Measurements from ENCODE around the gene CRKL.
A peak's percentile ranks its signal among the peaks of the same experiment; 100 is the strongest.

The CRKL gene

DNA sequence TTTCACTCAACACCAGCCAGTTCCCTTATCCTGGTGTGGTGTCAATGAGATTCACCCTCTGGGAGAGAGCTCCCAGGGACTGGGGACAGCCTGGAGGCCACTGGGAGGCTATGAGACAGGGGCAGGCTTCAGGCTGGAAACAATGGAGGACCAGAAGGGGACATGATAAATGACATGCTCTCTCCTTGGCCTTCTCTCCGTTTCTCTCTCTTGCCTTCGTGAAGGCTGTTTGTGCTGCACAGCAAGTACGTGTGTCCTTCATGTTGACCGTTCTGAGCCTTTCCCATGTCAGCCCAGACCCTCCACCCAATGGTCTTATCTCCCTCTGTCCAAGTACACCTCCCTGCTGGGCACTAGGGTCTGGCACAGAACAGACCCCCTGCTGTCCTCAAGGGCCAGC is 63.3 kb downstream of the CRKL start:
- TF ChIP-seq CTCF (IDR thresholded peaks at IDR 0.05; ENCODE audit: low read depth, low read length, missing control alignments): no peak
- in situ Hi-C loops (cut with HindIII; ENCODE audit: low pct_ligation_motif_present, low sequenced_read_pairs): no loop called here
- DNase-seq: no peak
- no peak overlapping the region for H3K27ac ChIP-seq
- no peaks in the 10 kb centered on the region for H3K27me3 ChIP-seq (replicated peaks)
- H3K4me3 ChIP-seq (ENCODE audit: low read depth, low read length): no peak overlapping the region
- H3K36me3 ChIP-seq (replicated peaks): peaks cover 14% of the 10 kb centered on the region

- no peak for TF ChIP-seq CTCF (IDR thresholded peaks at IDR 0.05; ENCODE audit: low read depth, low read length, missing control alignments)
- H3K27me3 ChIP-seq (replicated peaks): no peaks in the 10 kb centered on the region
- in situ Hi-C loops (cut with HindIII; ENCODE audit: low pct_ligation_motif_present, low sequenced_read_pairs): no loop called here
- no peak for DNase-seq
- H3K36me3 ChIP-seq (replicated peaks): peaks cover 20% of the 10 kb centered on the region
- peak overlapping the region; percentile 94 for H3K27ac ChIP-seq
- H3K4me3 ChIP-seq (ENCODE audit: low read depth, low read length): peak overlapping the region; percentile 92
These were observed 63.9 kb downstream of the CRKL start for GRCh38 chr22:20980938-20981722.

- H3K36me3 ChIP-seq (replicated peaks): peaks cover 24% of the 10 kb centered on the region
- TF ChIP-seq CTCF (IDR thresholded peaks at IDR 0.05; ENCODE audit: low read depth, low read length, missing control alignments): peak; percentile 77
- peak; percentile 57 for DNase-seq
- in situ Hi-C loops (cut with HindIII; ENCODE audit: low pct_ligation_motif_present, low sequenced_read_pairs): no loop called here
- H3K4me3 ChIP-seq (ENCODE audit: low read depth, low read length): peak within 1 kb of the TSS; percentile 92
- peak within 1 kb of the TSS; percentile 94 for H3K27ac ChIP-seq
- no peaks in the 10 kb centered on the region for H3K27me3 ChIP-seq (replicated peaks)
These were observed 64.8 kb downstream of the CRKL start, which contains the start of gene LZTR1 for GRCh38 chr22:20981787-20982562. LZTR1 (plus strand) TSS chr22:20982297; CDS start chr22:20982372, 75 bp downstream.

DNA sequence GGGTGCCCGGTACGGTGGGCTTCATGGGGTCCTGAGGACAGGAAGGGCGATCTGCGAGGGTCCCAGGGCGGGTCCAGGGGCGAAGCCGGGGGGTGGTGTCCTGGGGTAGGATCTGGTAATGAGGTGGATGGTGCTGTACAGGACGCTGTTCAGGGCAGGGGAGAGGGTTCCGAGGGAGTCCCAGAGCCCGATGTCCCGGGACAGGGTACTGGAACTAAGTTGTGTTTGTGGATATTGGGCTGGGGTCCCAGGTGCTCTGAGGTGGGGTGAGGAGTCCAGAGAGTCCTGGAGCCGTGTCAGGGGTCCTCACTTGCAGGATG is 65.3 kb downstream of the CRKL start:
- H3K4me3 ChIP-seq (ENCODE audit: low read depth, low read length): peak overlapping the region; percentile 92
- no peak for TF ChIP-seq CTCF (IDR thresholded peaks at IDR 0.05; ENCODE audit: low read depth, low read length, missing control alignments)
- peak overlapping the region; percentile 94 for H3K27ac ChIP-seq
- H3K36me3 ChIP-seq (replicated peaks): peaks cover 26% of the 10 kb centered on the region
- no peak for DNase-seq
- H3K27me3 ChIP-seq (replicated peaks): no peaks in the 10 kb centered on the region
- in situ Hi-C loops (cut with HindIII; ENCODE audit: low pct_ligation_motif_present, low sequenced_read_pairs): no loop called here

DNA sequence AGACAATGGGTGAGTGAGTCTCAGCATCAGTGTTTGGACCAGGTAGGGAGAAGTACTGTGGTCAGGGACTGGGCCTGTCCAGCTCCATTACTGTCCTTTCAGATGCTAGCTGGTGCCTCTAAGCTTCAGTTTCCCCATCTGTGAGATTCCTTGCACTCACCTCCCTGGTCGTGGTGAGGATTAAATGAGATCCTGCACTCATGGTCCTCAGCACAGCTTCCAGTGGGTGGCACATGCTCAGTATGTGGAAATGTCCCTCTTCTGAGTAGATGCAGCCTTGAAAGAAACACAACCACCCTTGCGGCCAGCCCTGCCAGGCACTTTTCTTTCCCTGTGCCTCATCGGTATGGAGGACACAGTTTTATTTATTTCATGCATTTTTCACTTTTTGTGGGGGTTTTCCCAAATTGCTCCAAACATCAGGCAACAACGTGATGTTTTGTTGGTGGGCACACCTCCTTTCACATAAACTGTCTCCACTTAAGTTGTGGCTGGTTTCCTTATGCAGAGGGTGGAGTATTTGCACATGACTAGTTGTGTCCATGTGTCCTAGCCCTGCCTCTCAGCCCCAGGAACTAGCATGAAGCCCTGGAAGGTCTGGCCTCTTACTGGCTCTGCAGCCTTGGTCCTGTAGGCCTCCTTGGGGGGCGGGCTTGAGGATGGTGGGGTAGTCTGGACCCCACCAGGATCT is 66.0 kb downstream of the CRKL start:
- H3K27ac ChIP-seq: no peak overlapping the region

More for the DNA sequence above, 66.0 kb downstream of the CRKL start:
- peak overlapping the region; percentile 92 for H3K4me3 ChIP-seq (ENCODE audit: low read depth, low read length)
- in situ Hi-C loops (cut with HindIII; ENCODE audit: low pct_ligation_motif_present, low sequenced_read_pairs): no loop called here
- peaks cover 29% of the 10 kb centered on the region for H3K36me3 ChIP-seq (replicated peaks)
- no peak for DNase-seq
- TF ChIP-seq CTCF (IDR thresholded peaks at IDR 0.05; ENCODE audit: low read depth, low read length, missing control alignments): no peak
- H3K27me3 ChIP-seq (replicated peaks): no peaks in the 10 kb centered on the region

Data from brain microvascular endothelial cell (primary cell).